C1 segment of cervical spinal cord (tissue), 14 donors: Measurements from ENCODE around the gene PRR35.
A peak's percentile ranks its signal among the peaks of the same experiment; 100 is the strongest.

Experiments used
- DNase-seq, 14 donors: peaks; one replicate each; lab custom pipeline; 2025; lab: John Stamatoyannopoulos, UW

Gene PRR35

GRCh38 chr16:546909-547770, 13.1 kb upstream of the PRR35 start:
- DNase-seq: peak in 6 of 14 donors; percentile 0 to 91 (median 27)

DNA sequence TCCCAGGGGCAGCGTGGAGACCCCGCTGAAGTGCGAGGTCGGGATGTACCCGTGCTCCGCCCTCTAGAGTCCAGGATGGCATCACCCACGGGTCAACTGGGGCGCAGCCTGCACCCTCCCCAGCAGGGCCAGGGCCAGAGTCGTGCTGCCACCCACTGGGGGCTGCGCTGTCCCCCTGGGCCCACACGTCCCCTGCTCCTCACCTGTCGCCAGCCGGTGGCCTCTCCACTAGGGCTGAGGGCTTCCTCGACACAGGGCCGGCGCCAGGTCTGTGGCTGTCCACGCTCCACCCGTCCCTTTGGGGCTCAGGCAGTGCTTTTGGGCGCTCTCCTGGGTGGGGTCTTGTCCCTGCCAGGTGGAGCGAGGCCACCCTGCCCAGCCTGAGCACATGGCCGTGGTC, 11.6 kb upstream of the PRR35 start:
- DNase-seq: no peak

- no peak for DNase-seq
Measured at GRCh38 chr16:549544-550263, 10.5 kb upstream of the PRR35 start.

GRCh38 chr16:551210-551609, 9.0 kb upstream of the PRR35 start:
- DNase-seq: no peak

GRCh38 chr16:552171-552570, 8.0 kb upstream of the PRR35 start:
- no peak for DNase-seq

DNA sequence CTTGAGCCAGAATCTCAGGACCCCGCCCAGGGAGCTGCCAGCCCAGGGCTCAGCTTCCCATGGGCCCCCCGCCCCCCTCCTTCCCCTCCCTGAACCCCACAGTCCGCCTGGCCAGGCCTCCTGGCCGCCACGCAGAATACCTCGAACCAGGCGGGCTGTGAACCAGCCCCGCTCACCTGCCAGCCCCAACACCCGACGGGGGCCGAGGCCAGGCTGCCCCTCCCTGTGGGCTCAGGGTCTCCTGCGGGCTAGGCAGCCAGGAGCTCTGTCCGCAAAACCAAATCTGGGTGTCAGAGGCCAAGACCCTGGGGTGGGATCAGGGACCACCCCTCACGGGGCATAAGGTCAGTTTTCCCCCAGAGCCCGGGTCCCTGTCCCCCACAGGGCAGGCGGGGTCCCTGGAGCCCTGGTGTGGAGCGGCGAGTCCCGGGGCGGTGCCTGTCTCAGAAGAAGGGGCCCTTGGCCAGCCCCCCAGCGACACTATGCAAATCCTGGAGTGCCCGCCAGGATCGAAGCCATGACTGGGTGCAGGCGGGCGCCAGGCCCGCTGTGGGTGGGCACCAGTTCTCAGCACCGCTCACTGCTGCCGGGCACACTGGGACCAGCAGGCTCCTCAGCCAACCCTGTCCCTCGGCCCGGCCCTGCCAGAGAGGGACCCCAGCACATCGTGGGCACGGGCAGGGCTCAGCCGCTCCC, 6.4 kb upstream of the PRR35 start:
- DNase-seq: no peak

GRCh38 chr16:554297-554621, 5.9 kb upstream of the PRR35 start:
- no peak for DNase-seq

GRCh38 chr16:554640-555365, 5.4 kb upstream of the PRR35 start:
- DNase-seq: peak in 1 of 14 donors; percentile 38

GRCh38 chr16:555528-556473, 4.4 kb upstream of the PRR35 start:
- peak in 1 of 14 donors; percentile 60 for DNase-seq

- peak in 1 of 14 donors; percentile 55 for DNase-seq
Measured at GRCh38 chr16:556474-557173, 3.6 kb upstream of the PRR35 start.

GRCh38 chr16:557463-558297, 2.5 kb upstream of the PRR35 start:
- DNase-seq: no peak

GRCh38 chr16:558298-559020, 1.7 kb upstream of the PRR35 start:
- peak in 2 of 14 donors; percentile 28 to 94 for DNase-seq

- no peak for DNase-seq
Measured at GRCh38 chr16:559021-559380, 1.2 kb upstream of the PRR35 start.

GRCh38 chr16:559411-560203, 587 bp upstream of the PRR35 start:
- peak in 1 of 14 donors; percentile 52 for DNase-seq

- no peak for DNase-seq
Measured at GRCh38 chr16:560701-561412, 663 bp downstream of the PRR35 start.

GRCh38 chr16:561413-561794, 1.2 kb downstream of the PRR35 start:
- no peak for DNase-seq
